HEK293T (cell line): ENCODE data around the gene TNS3.

Experiments
- CTBP1 ChIP-seq: fragments of 450-650 bp; IDR thresholded peaks from 2 replicates; pipeline ENCODE4 v1.6.1; 2016; ENCODE audit warnings: borderline replicate concordance
- ELF4 ChIP-seq: fragments of 450-650 bp; IDR thresholded peaks from 2 replicates; pipeline ENCODE4 v1.6.1; 2017; ENCODE audit warnings: antibody characterized with exemption
- FOXA1 ChIP-seq: fragments of 450-650 bp; IDR thresholded peaks from 2 replicates; pipeline ENCODE4 v1.6.1; 2016; ENCODE audit warnings: mild to moderate bottlenecking
- FOXK2 ChIP-seq: fragments of 450-650 bp; IDR thresholded peaks from 2 replicates; pipeline ENCODE4 v1.6.1; 2016; ENCODE audit warnings: mild to moderate bottlenecking
- FOXM1 ChIP-seq: fragments of 450-650 bp; IDR thresholded peaks from 2 replicates; pipeline ENCODE4 v1.6.1; 2017; ENCODE audit warnings: mild to moderate bottlenecking, borderline replicate concordance
- LEF1 ChIP-seq: fragments of 450-650 bp; IDR thresholded peaks from 2 replicates; pipeline ENCODE4 v1.6.1; 2017; ENCODE audit warnings: mild to moderate bottlenecking, borderline replicate concordance
- SP1 ChIP-seq: fragments of 450-650 bp; IDR thresholded peaks from 2 replicates; pipeline ENCODE4 v1.6.1; 2017
- TARDBP ChIP-seq: fragments of 450-650 bp; IDR thresholded peaks from 2 replicates; pipeline ENCODE4 v1.6.1; 2016
- ZNF384 ChIP-seq: fragments of 450-650 bp; IDR thresholded peaks from 2 replicates; pipeline ENCODE4 v1.6.1; 2016
- TF ChIP-seq, protein P1 (sequence below): fragments of 450-650 bp; IDR thresholded peaks from 2 replicates; pipeline ENCODE4 v1.6.1; 2016

DNA sequence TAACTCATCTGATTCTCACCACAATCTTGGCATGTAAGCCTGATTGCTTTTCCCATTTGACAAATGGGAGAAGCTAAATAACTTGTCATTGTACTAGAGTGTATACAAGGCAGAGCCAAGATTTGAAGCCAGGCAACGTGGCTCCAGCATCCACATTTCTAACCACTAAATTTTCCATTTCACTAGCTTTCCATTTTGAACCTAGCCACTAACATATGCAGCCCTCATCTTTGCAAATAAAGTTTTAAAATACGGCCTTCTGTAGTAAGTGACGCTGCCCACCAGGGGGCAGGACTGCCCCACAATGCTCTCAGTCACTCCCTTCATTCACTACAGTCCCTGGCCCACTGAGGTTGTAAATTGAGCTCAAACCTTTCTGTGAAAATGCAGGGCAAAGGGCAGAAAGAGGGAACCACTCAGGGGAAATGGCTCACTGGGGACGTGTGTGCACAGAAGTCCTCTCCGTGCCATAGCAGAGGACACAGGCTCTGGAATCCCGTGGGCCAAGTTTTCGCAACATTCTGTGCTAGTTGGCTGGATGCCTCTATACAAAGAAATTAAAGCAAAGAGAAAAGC lies 315.7 kb downstream of the TNS3 start:
- TF ChIP-seq FOXM1 (no peak), SP1 (no peak), CTBP1 (no peak), FOXA1 (no peak), TARDBP (no peak), FOXK2 (no peak), ZNF384 (no peak), LEF1 (no peak), ELF4 (no peak)
- TF ChIP-seq, protein P1, sequence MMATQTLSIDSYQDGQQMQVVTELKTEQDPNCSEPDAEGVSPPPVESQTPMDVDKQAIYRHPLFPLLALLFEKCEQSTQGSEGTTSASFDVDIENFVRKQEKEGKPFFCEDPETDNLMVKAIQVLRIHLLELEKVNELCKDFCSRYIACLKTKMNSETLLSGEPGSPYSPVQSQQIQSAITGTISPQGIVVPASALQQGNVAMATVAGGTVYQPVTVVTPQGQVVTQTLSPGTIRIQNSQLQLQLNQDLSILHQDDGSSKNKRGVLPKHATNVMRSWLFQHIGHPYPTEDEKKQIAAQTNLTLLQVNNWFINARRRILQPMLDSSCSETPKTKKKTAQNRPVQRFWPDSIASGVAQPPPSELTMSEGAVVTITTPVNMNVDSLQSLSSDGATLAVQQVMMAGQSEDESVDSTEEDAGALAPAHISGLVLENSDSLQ: no peak
